WTC11 (cell line): ENCODE data around the gene MED10. TPM values are rescaled to one million over a fixed set of nuclear protein-coding genes. Genes with fewer than 3 reads are reported as not detected.

Experiments
- ATAC-seq: fragments of 200-7000 bp; cut with Tn5 transposase; 2 replicates; pipeline ENCODE4 v1.10.0; 2021; ENCODE audit warnings: mild to moderate bottlenecking, moderate library complexity
- CTCF ChIA-PET: fragments of 300-600 bp; sonication (Branson Sonifier 250); formaldehyde crosslinking; loops from one replicate; lab custom pipeline; 2021; ENCODE audit warnings: antibody characterized with exemption; lab: Charles Lee
- POLR2A ChIA-PET: fragments of 350-600 bp; sonication (Branson Sonifier 250); formaldehyde crosslinking; loops from one replicate; lab custom pipeline; 2021; ENCODE audit warnings: antibody characterized with exemption; lab: Charles Lee
- DNase-seq: peaks from one replicate; pipeline ENCODE4 v3.0.0; 2021; ENCODE audit warnings: low spot score
- H3K27ac Mint-ChIP-seq: 2 replicates; pipeline ENCODE4 v1.8.0; 2021; ENCODE audit warnings: mixed read lengths
- H3K27me3 Mint-ChIP-seq: 2 replicates; pipeline ENCODE4 v1.8.0; 2021; ENCODE audit warnings: low read depth, mild to moderate bottlenecking, moderate library complexity, mixed read lengths
- H3K36me3 Mint-ChIP-seq: 2 replicates; pipeline ENCODE4 v1.8.0; 2021; ENCODE audit warnings: mixed read lengths
- H3K4me1 Mint-ChIP-seq: 2 replicates; pipeline ENCODE4 v1.8.0; 2022; ENCODE audit warnings: mixed read lengths
- H3K4me3 Mint-ChIP-seq: 2 replicates; pipeline ENCODE4 v1.8.0; 2021; ENCODE audit warnings: mild to moderate bottlenecking, moderate library complexity, mixed read lengths
- H3K9me3 Mint-ChIP-seq: 2 replicates; pipeline ENCODE4 v1.8.0; 2021; ENCODE audit warnings: mixed read lengths
- ARID4B ChIP-seq: sonication (generic); formaldehyde crosslinking; IDR thresholded peaks from 2 replicates; pipeline ENCODE4 v1.8.0; 2023; ENCODE audit warnings: missing genetic modification reagents, mild to moderate bottlenecking, borderline replicate concordance
- ATF1 ChIP-seq: sonication (generic); formaldehyde crosslinking; IDR thresholded peaks from 2 replicates; pipeline ENCODE4 v1.8.1; 2023; ENCODE audit warnings: mild to moderate bottlenecking, moderate library complexity, missing genetic modification reagents
- CBFB ChIP-seq: sonication (generic); formaldehyde crosslinking; IDR thresholded peaks from 2 replicates; pipeline ENCODE4 v1.8.1; 2022; ENCODE audit warnings: mild to moderate bottlenecking, low read depth, missing genetic modification reagents
- GABPB1 ChIP-seq: sonication (generic); formaldehyde crosslinking; IDR thresholded peaks from 2 replicates; pipeline ENCODE4 v1.8.1; 2023; ENCODE audit warnings: mild to moderate bottlenecking, missing genetic modification reagents
- GTF2I ChIP-seq: fragments of 250-450 bp; sonication (Bioruptor Pico); conservative IDR thresholded peaks from 2 replicates; pipeline ENCODE4 v1.4.0; 2021; ENCODE audit warnings: mild to moderate bottlenecking
- IRF1 ChIP-seq: sonication (generic); formaldehyde crosslinking; IDR thresholded peaks from 2 replicates; pipeline ENCODE4 v1.8.0; 2023; ENCODE audit warnings: missing genetic modification reagents
- NFYB ChIP-seq: sonication (generic); formaldehyde crosslinking; conservative IDR thresholded peaks from 2 replicates; pipeline ENCODE4 v1.8.0; 2022; ENCODE audit warnings: low read depth, missing genetic modification reagents
- SMAD3 ChIP-seq: sonication (generic); formaldehyde crosslinking; IDR thresholded peaks from 2 replicates; pipeline ENCODE4 v1.8.0; 2022; ENCODE audit warnings: missing genetic modification reagents, mild to moderate bottlenecking, borderline replicate concordance
- SOX15 ChIP-seq: fragments of 250-450 bp; sonication (Bioruptor Pico); IDR thresholded peaks from 2 replicates; pipeline ENCODE4 v1.9.0; 2021; ENCODE audit warnings: mild to moderate bottlenecking
- TEAD1 ChIP-seq: sonication (generic); formaldehyde crosslinking; IDR thresholded peaks from 2 replicates; pipeline ENCODE4 v1.8.0; 2022; ENCODE audit warnings: mild to moderate bottlenecking, missing genetic modification reagents
- USF1 ChIP-seq: sonication (generic); formaldehyde crosslinking; IDR thresholded peaks from 2 replicates; pipeline ENCODE4 v1.8.0; 2022; ENCODE audit warnings: mild to moderate bottlenecking, missing genetic modification reagents
- ZNF281 ChIP-seq: sonication (generic); formaldehyde crosslinking; IDR thresholded peaks from 2 replicates; pipeline ENCODE4 v1.8.0; 2023; ENCODE audit warnings: mild to moderate bottlenecking, missing genetic modification reagents
- ZNF512 ChIP-seq: sonication (generic); formaldehyde crosslinking; IDR thresholded peaks from 2 replicates; pipeline ENCODE4 v1.8.1; 2022; ENCODE audit warnings: missing genetic modification reagents, borderline replicate concordance
- ZNF671 ChIP-seq: fragments of 250-450 bp; sonication (Bioruptor Pico); IDR thresholded peaks from 2 replicates; pipeline ENCODE4 v1.8.0; 2021; ENCODE audit warnings: mild to moderate bottlenecking
- total RNA-seq: library from RNA; stranded (reverse); gene quantifications from 3 replicates; pipeline ENCODE4 v1.2.3, GENCODE V29; 2021

Gene MED10
- total RNA-seq, 1 experiment from 2014 or later, result 17.2 TPM

GRCh38 chr5:6399980-6400910 lies 21.9 kb upstream of the MED10 start (continued):
- no peak for TF ChIP-seq ARID4B (CRISPR knock-in tag)
- no peak for TF ChIP-seq ZNF281
- no peak for TF ChIP-seq TEAD1 (CRISPR knock-in tag)
- TF ChIP-seq ZNF512 (CRISPR knock-in tag), result no peak
- TF ChIP-seq USF1, result no peak
- TF ChIP-seq, all 79 proteins: peak for 0

- ChIA-PET CTCF (no interaction called here), POLR2A (no interaction called here)
- Mint-ChIP-seq H3K4me1 (peaks cover 3% of the 10 kb centered on the region; the same call in 1 of the 2 replicates), H3K4me3 (no peak overlapping the region), H3K36me3 (no peaks in the 10 kb centered on the region), H3K9me3 (peaks cover 6% of the 10 kb centered on the region), H3K27ac (no peak overlapping the region), H3K27me3 (peaks cover 5% of the 10 kb centered on the region)
- no peak for ATAC-seq
- no peak for DNase-seq
- TF ChIP-seq ZNF671 (CRISPR knock-in tag) (no peak), ATF1 (no peak), GTF2I (CRISPR knock-in tag) (no peak), SMAD3 (CRISPR knock-in tag) (no peak), GABPB1 (CRISPR knock-in tag) (no peak), NFYB (CRISPR knock-in tag) (no peak), ARID4B (CRISPR knock-in tag) (no peak), SOX15 (no peak), USF1 (no peak), IRF1 (CRISPR knock-in tag) (no peak), CBFB (CRISPR knock-in tag) (no peak)
Observed at GRCh38 chr5:6398570-6399230, 20.4 kb upstream of the MED10 start.
